Activated CD8-positive, alpha-beta memory T cell treated with anti-CD3 and anti-CD28 coated beads, Interleukin-2, amount 50 U/mL, for 24 hours (primary cell): ENCODE results near the gene SELENOW.
A peak's percentile ranks its signal among the peaks of the same experiment; 100 is the strongest.
"Not testable (repeated sequence)": the region's sequence is repeated elsewhere in the genome, so short reads cannot be mapped to it uniquely, and the experiment has no call there.

Experiments
- DNase-seq: peaks from one replicate; pipeline ENCODE4 v3.0.0-alpha.2; 2020; ENCODE audit errors: extremely low read depth

The SELENOW gene

GRCh38 chr19:47786566-47786965 lies 8.1 kb downstream of the SELENOW start:
- DNase-seq, result no peak

DNA sequence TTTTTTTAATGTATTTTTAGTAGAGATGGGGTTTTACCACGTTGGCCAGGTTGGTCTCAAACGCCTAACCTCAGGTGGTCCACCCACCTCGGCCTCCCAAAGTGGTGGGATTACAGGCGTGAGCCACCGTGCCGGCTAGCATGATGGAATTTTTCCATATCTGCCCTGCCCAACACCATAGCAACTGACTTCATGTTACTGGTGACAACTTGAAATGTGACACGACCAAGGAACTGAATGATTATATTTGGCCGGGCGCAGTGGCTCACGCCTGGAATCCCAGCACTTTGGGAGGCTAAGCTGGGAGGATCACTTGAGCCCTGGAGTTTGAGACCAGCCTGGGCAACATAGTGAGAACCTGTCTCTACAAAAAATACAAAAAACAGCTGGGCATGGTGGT lies 8.8 kb downstream of the SELENOW start:
- DNase-seq, result not testable (repeated sequence)

GRCh38 chr19:47789811-47790210 lies 11.3 kb downstream of the SELENOW start:
- not testable (repeated sequence) for DNase-seq

- peak; percentile 68 for DNase-seq
Observed at GRCh38 chr19:47790398-47790814, 11.9 kb downstream of the SELENOW start.

DNA sequence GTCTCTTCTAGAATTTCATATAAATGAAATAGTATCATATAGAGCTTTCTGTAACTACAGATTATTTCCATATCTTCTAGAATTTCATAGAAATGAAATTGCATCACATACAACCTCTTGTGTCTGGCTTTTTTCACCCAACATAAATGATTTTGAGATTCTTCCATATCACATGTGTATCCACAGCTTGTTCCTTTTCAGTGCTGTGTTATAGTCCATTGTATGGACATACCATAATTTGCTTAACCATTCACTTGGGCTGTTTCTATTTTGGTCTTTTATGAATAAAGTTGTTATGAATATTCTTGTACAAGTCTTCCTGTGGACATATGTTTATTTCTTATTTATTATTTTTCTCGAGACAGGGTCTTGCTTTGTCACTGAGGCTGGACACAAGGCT lies 14.1 kb downstream of the SELENOW start:
- no peak for DNase-seq

GRCh38 chr19:47794526-47794925 lies 16.0 kb downstream of the SELENOW start:
- DNase-seq, result no peak

DNA sequence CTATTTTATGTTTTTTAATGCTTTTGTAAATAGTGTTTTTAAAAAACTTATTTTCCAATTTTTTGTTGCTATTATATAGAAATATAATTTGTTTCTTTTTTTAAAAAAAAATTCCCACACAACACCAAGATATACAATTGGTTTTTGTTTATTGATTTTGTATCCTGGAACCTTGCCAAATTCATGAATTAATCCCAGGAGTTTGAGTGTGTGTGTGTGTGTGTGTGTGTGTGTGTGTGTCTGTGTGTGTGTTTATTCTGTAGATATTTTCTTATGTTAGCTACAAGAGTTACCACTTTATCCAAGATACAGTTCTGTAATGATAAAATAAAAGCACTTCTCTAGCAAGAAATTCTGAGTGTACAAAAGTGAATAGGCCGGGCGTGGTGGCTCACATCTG lies 18.3 kb downstream of the SELENOW start:
- DNase-seq, result no peak

DNA sequence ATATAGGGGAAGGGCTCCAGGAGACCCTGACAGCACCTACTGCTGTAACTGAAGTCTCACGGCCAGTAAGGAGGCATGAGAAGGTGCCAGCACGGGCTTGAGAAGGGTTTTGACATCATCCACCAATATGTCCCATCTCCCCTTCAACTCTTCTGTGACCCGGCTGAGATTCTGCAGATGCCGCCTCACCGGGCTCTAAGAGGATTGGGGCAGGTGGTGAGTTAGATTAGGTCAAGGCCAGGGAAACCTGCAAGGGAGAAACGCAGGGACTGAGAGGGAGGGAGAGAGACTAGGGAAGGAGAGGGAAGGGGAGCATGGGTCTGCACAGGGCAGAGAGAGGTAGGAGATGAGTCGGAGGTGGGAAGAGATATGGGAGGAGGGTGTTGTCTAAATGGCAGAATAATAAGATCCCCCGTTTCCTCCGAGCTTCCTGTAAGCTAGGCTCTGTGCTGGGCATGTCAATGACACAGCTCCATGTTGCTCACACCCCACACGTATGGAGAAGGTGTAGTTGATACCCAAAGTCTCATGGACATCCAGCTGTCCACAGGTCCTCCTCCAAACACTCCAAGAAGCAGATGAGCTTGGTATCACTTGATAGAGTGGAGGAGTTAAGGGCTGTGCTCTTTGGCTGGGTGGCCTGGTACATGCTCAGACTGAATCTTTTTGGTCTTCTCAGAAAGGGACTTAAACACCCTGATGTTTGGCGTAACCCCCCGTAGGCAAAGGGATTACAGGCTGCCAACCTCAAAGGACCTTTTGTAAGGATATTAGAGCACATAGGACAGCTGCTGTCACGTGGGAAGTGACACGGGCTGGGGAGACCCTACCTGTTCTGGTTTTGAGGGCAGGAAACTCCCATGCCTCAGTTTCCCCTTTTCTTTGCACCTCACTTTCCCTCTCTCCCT lies 19.7 kb downstream of the SELENOW start:
- DNase-seq, result no peak

DNA sequence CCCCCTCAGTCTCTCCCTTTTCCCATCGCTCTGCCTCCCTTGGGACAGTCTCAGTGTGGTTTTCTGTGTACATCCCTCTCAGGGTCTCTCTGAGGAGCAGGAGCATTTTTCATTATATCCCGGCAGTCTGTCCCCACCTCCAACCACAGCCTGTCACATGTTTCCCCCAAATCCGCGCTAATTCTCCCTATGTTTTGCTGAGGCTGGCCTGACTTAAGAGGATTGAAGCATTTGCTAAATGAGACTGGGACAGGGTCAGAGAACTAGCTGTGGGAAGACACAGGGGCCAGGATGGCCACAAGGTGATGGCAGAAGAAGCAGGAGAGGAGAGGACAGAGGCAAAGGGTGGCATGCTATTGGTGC lies 20.4 kb downstream of the SELENOW start:
- no peak for DNase-seq

DNA sequence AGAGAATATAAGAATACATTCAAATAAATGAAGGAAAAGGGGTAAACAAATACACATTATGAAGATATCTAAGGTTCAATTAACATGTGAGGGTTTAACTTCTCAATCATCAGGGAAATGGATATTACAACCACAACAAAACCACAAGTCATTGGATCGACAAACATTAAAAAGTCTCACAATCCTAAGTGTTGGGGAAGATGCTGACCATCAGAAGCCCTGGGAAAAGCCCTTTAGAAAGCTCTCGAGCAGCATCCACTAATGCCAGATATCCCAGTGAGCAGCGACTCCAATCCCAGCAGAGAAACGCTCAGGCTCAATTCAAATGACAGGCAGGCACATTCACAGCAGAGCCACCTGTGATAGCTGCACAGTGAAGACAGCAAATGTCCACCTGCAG lies 22.8 kb downstream of the SELENOW start:
- DNase-seq, result no peak

DNA sequence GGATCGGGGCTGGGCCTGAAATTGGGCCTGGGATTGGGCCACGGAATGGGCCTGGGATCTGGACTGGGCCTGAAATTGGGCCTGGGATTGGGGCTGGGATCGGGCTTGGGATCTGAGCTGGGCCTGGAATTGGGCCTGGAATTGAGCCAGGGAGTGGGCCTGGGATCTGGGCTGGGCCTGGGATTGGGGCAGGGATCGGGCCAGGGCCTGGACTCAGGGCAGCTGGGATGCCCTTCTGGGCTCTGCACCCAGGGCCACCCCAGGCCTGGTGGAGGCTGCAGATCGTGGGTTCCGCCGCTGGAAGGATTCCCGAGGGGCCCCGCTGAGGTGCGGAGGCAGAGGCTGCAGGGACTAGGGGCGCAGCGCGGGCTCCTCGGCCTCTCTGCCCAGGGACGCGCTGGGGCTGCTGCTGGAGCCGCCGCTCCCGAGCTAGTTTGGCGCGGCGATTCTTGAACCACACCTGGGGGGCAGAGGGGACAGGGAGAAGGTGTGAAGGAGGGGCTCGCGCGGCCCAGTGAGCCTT lies 24.1 kb downstream of the SELENOW start:
- no peak for DNase-seq

- not testable (repeated sequence) for DNase-seq
Observed at GRCh38 chr19:47803148-47803547, 24.6 kb downstream of the SELENOW start.

- not testable (repeated sequence) for DNase-seq
Observed at GRCh38 chr19:47803671-47804070, 25.2 kb downstream of the SELENOW start.

GRCh38 chr19:47804451-47804850 lies 25.9 kb downstream of the SELENOW start, which contains the start of gene TPRX1:
TSS of gene TPRX1 (minus strand) at chr19:47804551. CDS start at chr19:47804539, 12 bp downstream.
- not testable (repeated sequence) for DNase-seq

DNA sequence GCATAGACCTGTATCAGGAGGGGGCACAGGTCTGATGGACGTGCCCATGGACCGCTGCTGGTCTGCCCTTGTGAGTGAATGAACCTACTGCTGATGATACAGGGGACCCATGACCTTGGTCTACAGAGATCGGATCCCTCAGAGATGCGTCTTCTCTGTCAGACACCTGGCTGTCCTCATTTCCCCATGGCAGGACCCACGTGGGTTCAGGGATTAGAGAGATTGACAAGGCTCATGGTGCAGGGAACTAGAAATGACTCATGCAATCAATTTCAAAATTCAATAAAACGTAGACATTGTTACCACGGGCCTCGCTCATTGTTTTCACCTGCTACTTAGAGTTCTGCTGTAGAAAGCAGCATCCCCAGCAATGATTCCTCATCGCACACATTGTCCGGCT lies 26.8 kb downstream of the SELENOW start:
- DNase-seq, result no peak

- no peak for DNase-seq
Observed at GRCh38 chr19:47806435-47806834, 27.9 kb downstream of the SELENOW start.

DNA sequence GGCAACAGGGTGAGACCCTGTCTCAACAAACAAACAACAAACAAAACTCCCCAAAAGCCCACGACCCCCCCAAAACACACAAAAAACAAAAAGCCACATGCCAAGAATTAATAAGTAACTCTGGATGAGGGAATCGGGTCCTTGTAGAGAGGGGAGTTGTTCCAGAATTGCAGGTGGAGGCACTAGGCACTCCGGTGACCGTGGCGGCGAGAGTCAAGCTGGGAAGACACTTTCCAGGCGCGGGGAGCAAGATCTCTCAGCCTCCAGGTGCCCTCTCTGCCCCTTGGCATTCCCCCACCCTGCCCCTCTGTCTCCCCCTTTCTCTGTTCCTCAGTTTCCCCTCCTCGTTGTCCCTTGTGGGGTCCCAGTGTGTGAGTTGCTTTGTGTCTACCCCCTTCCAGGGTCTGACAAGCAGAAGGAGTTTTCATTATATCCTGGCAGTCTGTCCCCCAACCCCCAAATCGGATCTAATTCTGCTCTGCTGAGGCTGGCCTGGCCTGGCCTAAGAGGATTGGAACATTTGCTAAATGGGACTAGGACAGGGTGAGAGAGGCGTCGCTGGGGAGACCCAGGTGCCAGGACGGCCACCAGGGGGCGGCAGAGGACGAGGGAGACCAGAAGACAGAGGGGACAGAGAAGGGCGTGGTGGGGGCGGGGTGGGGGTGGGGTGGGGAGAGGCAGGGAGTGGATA lies 34.9 kb downstream of the SELENOW start:
- peak; percentile 44 for DNase-seq

DNA sequence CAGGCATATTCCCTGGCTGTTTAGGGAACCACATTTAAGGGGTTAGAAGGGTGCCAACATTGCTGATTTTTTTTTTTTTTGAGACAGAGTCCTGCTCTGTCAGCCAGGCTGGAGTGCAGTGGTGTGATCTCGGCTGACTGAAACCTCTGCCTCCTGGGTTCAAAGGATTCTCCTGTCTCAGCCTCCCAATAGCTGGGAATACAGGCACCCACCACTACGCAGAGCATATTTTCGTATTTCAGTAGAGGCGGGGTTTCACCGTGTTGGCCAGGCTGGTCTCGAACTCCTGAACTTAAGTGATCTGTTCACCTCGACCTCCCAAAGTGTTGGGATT lies 35.5 kb downstream of the SELENOW start:
- no peak for DNase-seq

DNA sequence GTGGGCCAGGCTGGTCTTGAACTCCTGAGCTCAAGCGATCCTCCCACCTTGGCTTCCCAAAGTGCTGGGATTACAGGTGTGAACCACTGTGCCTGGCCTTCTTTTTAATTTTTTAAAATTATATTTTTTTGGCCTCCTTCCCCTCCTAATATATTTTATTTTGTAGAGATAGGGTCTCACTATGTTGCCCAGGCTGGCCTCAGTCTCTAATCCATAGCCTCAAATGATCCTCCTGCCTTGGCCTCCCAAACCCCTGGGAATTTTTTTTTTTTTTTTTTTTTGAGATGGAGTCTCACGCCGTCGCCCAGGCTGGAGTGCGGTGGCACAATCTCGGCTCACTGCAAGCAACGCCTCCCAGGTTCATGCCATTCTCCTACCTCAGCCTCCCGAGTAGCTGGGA lies 37.8 kb downstream of the SELENOW start:
- DNase-seq, result not testable (repeated sequence)

- not testable (repeated sequence) for DNase-seq
Observed at GRCh38 chr19:47818221-47818620, 39.7 kb downstream of the SELENOW start.

- DNase-seq, result no peak
Observed at GRCh38 chr19:47819858-47820257, 41.4 kb downstream of the SELENOW start.

- no peak for DNase-seq
Observed at GRCh38 chr19:47820410-47820809, 41.9 kb downstream of the SELENOW start.
